Germinal center (tissue), 1 donor: Measurements from ENCODE around the gene HDGF.

Experiments
- DNase-seq: peaks from one replicate; pipeline ENCODE4 v3.0.0; 2012; ENCODE audit warnings: mixed read lengths, low spot score

Gene HDGF

DNA sequence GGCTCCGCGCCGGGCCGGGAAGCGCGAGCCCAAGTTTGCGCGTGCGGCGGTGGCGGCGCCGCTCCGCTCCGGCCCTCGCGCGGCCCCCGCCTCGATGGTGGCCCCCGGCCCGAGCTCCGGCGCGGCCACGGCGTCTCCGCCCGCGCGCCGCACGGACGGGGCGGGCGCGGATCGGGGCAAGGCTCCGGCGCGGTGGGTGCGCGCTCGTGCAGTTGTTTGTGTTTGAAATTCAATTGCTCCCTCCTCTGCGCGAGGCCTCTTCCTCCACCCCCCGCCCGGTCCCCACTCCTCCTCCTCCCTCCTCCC lies at the start of gene HDGF:
HDGF (minus strand) TSS at position 225 of the 306 bp plus-strand sequence. CDS start 246 bp downstream, outside the sequence.
- DNase-seq = no peak

DNA sequence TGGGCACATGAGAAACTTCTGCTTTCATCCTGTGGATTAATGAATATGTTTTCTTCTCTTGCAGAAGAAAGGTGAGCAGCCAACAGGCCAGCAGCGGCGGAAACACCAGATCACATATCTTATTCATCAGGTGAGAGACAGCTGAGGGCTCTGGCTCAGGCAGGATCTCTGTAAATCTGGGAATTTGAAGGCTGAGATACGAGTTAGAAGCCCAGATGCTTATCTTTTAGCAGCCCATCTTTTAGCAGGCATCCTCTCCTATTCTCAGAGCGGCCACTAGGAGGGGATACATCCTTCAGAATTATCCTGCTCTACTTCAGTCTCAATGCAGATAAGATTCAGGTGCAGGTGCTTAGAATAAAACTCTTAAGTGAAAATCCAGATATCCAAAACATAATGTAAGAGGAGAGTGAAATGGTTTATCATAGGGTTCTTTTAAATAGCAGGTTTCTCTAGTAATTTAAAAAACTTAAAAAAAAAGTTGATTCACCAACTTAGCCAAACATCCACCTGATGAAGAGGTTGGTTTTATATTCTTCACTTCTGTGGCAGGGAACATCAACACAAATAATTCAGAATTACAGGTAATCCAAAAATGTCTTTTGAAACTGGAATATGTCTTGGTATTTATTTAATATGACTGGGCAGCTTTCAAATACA lies 45.9 kb upstream of the HDGF start:
- DNase-seq = peak; percentile 64

DNA sequence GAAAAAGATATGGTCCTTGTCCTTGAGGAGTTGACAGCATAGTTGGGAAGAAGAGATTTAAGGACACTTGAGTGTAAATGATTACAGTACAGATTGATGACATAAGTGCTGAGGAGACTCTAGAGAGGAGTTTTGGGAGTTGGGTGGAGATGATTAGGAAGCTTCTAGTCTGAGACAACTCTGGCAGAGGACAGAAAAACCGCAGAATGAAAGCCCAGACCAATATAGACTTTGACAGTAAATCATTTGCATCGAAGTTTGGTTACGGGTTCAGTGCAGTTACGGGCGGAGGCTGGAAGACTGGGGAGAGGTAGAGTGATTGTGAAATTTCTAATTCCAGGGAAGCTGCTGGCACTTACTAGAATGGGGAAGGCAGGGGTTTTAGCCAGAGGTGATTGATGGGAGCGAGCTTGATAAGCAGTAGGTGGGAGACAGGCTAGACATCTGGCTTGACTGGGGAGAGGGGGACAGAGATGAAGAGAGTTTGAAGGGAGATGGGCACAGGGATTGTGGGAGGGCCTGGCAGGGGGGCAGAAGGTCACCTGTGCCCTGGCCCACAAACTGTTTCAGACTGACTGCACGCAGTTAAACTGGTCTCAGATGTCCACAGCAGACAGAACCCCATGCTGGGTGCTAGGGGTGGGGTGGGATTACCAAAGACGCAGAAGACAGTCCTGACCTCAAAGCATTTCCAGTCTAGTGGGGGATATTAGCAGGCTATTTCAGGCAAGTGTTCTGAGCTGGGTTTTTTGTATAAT lies 45.0 kb upstream of the HDGF start:
- peak; percentile 36 for DNase-seq

DNA sequence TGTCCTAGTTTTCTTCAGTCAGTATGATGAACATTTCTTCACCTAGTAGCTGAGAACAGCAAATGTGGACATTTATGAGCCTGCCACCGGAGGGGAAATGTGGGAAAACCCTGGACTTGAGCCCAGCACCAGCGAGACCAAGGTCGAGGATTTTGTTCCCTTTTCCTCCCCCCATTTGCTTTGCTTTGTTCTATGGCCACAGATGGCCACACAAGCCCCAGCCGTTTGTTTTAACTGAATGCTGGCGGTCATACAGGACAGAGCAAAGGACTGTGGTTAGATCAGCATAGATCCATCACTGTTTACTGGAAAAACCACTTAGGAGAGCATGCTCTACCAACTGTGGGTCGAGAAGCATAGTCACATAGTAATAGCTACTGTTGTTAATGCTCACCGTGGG lies 44.3 kb upstream of the HDGF start:
- DNase-seq = no peak

DNA sequence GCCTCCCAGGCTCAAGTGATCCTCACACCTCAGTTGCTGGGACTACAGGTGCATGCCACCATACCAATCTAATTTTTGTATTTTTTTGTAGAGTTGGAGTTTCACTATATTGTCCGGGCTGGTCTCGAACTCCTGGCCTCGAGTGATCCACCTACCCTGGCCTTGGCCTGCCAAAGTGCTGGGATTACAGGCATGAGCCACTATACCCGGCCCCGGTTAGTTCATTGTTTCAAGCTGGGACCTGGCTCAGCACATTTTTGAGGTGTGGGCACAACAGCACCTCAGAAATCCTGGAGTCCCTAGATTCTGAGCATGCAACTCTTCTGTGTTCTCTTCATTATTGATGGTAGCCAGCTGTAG lies 43.9 kb upstream of the HDGF start:
- DNase-seq = no peak

DNA sequence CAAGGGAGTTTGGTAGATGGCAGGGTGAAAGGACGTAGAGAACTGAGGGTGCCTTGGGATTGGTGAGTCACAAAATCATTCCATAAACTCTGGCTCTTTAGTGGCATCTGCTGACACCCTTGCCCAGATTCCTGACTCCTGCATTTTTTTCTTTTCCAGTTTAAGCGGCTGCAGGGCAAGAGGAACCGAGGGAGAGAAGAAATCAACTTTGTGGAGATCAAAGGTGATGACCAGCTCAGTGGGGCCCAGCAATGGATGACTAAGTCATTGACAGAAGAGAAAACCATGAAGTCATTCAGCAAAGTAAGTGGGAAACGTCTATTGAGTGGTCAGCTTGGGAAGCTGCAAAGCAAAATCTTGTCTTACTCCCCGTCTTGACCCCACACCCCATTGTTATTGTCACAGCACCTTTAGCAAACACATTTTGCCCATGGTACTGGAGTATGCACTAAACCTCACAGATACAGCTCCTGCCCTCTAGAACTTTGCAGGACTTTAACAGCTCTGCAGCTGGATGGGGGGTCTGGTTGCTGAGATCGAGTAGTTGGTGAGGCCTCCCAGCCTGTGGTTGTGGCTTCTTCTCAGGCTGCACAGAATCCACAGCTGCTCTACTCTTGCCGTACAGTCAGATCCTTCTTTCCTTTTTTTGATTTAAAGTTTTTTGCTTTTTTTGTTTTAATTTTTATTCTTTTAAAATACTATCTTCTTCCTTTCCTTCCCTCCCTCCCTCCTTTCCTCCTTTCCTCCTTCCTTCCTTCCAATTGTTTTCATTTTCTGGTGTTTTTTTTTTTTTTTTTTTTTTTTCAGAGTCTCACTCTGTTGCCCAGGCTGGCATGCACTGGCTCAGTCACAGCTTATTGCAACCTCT lies 43.3 kb upstream of the HDGF start:
- DNase-seq = no peak

DNA sequence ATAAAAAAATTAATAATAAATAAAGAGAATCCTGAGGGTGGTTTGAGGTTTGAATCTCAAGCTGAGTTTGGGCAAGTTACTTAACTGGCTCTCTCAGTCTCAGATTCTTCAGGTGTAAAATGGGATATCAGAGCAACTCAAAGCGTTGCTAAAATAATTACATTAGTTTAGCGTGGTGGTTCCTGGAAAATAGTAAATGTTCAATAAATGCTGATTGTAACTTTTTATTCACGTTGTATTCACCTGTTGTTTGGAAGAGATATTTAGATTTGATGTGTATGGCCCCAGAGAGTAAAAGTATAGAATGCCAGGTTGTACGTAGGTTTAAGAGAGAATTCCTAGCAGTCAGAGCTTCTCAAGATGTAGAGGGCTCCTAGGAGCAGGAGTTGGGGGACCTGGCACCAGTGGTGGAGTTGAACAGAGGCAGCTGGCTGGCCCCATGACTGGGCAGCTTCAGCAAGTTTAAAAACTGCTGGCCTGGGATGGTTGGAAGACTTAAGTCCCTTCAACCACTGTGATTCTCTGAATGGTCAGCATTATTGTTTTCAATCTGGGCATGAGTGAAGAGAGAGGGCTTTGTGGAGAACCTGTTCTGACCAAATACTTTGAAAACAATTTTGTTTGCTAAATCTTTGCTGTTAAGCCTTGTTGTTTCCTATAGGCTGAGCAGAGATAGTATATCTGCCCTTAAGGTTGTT lies 38.3 kb upstream of the HDGF start:
- DNase-seq = no peak

DNA sequence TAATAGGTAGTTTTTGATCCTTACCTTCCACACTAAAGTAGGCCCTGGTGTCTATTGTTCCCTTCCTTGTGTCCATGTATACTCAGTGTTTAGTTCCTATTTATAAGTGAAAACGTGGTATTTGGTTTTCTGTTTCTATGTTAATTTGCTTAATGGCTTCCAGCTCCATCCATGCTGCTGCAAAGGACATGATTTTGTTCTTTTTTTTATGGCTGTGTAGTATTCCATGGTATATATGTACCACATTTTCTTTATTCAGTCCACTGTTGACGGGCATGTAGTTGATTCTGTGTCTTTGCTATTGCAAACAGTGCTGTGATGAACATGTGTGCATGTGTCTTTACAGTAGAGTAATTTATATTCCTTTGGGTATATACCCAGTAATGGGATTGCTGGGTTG lies 36.7 kb upstream of the HDGF start:
- DNase-seq = no peak

DNA sequence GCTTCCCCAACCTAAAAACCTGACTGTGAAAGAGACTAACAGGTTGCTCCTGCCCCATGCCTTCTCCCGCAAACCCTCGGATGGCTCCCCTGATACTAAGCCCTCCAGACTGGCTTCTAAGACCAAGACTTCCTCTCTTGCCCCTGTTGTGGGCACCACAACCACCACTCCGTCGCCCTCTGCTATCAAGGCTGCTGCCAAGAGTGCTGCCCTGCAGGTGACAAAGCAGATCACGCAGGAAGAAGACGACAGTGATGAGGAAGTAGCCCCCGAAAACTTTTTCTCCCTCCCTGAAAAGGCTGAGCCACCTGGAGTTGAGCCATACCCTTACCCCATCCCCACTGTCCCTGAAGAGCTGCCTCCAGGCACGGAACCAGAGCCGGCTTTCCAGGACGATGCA lies 35.2 kb upstream of the HDGF start:
- no peak for DNase-seq

DNA sequence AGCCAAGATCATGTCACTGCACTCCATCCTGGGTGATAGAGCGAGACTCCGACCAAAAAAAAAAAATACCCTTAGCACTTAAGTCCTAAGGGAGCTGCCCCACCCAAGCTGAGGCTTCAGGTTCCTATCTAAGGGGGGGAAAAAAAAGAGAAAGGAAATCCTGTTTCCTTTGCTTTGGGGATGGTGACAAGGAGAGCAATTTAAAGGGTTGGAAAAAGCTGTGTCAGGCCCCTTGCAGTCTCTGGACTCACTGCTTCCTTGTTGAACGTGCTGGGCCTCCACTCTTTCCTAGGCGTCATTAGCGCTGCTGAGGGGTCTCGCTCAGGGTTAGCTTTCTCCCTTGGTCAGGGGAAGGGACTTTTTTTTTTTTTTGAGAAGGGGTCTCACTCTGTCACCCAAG lies 34.0 kb upstream of the HDGF start:
- DNase-seq = no peak

DNA sequence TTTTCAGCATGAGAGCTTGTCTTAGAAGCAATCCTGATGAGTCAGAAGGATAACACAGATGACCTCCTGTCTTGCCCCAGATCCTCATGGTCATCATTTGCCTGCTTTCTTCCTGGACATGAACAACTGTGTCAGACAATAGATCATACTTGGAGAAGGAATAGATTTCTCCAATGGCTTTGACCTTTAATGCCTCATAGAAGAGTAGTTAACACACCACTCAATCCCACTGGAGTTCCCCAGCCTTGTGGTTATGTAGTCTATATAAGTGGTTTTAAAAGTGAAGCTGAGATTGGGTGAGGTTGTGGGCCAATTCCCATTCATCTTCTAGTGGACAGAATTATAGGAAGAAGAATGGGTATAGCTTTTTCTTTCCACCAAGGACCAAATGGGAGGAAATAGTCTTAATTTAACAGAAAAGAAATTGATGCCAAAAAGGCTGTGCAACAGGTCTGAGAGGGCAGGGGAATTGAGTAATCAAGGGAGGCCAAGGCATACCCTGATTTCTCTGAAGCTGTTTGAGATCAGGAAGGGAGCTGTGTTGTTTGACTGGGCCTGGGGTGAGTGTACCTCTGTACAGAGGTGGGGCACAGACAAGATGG lies 30.2 kb upstream of the HDGF start:
- DNase-seq = no peak

DNA sequence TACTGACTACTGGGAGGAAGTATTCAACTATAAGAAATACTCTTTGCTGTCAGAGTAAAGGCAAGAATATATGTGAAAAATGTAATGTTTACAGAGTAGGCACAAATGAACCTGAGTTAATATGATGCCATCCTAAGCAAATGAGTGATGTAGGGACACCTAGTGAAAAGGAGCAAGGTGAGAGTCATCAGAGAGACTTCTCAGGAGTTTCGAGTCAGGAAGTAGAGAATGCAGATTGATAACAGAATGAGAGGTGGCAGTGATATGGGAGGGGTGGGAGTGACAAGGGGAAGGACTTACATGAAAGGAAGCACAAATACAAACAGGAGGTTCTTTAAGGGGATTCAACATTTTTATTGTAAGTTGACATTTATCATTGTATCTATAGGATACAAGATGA lies 26.1 kb upstream of the HDGF start:
- no peak for DNase-seq

DNA sequence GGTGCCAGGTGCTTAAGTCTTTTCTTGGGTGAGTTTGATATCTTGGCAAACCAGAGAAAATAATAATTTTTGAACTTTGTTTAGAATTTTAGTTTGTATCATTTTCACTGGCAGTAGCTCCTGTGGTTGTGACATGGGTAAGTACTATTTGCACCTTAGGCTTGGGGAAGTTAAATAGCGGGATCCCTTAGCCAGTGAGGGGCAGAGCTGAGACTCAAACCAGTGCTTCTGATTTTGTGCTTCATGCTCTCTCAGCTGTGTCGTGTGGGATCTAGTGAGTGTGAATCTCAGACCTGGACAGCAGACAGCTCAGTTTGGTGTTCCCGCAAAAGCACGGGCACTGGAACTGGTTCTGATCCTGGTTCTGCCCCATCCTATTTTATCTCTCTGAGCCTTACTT lies 25.5 kb upstream of the HDGF start:
- no peak for DNase-seq

DNA sequence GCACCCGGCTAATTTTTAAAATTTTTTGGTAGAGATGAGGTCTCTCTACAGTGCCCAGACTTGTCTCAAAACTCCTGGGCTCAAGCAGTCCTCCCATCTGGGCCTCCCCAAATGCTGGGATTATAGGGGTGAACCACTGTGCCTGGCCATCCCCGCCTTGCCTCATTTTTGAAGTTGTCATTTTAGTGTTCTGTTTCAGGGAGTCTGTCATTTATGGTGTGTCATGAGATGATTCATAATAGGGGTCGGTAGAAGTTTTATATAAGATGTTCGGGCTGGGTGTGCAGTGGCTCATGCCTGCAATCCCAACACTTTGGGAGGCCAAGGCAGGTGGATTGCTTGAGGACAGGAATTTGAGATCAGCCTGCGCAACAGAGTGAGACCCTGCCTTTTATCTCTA lies 24.3 kb upstream of the HDGF start:
- no peak for DNase-seq

DNA sequence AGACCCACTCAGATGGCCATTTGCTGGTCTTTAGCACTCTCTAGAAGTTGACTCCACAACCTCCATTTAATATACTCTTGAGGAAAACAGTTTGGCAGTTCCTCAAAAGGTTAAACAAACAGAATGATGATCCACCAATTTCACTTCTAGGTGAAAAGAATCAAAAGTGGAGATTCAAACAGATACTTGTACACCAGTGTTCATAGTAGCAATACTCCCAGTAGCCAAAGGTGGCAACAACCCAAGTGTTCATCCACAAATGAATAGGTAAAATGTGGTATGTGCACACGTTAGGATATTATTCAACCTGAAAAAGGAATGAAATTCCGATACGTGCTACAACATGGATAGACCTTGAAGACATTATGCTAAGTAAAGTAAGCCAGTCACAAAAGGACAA lies 22.1 kb upstream of the HDGF start:
- no peak for DNase-seq

DNA sequence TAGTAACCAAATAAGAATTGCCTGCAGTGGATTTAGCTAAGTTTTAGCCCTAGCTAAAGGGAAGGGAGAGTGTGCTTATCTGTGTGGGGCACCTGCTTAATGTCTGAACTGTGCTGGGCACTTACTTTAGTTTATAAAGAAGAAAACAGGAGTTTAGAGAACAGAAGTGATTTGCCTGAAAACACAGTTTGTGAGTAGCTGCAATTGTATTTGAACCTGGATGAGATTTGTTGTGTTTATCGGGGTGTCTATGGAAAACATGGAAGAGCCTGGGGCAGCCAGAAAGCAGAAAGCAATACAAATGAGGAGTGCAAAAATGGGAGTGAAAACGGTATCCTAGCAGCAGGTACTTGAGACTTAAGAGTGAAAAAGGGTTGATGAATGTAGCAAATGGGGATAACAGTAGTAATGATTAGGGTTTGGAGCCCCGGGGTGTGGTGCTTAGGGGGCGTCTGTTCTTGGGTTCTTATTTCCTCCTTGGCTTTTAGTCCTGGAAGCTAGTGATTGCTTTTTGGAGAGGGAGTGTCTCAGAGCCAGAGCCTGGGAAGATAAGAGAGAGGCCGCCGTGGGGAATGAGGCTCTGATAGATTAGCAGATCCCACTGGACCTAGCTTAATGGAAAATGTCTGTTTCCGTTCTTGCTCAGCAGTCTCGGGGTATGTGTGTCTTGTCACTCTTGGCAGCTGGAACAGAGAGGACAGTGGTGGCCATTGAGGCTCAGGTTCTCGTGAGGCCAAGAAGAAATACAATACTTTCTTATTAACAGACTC lies 21.4 kb upstream of the HDGF start:
- DNase-seq = no peak

DNA sequence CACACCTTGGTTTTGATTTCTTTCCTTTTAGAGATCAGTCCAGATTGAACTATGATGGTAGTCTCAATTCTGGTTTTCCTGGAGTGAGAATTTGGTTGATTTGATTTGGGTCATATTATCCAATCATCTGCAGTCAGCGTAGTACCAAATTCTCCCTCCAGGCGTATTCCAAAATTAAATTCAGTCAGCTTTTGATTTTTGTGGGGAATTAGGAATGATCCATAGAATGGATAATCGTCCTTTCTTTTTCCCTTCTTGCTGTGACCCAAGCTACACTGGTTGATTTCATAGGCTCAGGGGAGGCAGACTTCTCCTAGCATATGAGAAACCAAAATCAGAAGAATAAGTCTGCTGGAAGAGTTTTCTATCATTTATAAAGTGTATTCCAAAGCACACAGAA lies 20.7 kb upstream of the HDGF start:
- no peak for DNase-seq

DNA sequence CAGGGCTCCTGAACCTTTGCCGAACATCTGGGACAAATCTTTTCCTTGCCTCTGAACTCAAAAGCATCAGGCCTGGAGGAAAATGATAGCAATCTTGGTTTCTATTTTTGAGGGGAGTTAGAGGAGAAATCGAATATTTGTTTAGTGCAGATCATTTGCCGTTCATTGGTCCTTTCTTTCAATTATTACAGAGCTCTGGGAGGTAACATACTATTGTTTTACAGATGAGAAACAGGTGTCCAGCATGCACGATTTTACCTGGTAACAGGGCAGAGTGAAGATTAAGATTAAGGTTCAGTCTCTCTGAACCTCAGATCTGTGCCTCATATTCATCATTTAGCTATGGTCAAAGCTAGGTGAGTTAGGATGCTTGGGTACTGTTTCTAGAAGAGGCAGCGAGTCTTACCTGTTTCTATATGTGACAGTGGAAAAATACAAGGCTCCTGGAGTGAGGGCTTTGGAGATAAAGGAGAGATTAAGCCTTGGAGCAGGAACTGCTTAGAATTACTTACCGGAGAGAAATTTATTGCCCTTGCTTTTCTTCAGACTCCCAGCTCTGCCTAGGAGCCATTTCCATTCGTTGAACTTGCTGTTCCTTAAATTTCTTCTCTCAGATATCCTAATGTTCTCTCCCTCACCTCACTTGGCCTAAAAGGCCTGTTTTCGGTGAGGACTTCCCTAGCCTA lies 17.3 kb upstream of the HDGF start:
- no peak for DNase-seq

DNA sequence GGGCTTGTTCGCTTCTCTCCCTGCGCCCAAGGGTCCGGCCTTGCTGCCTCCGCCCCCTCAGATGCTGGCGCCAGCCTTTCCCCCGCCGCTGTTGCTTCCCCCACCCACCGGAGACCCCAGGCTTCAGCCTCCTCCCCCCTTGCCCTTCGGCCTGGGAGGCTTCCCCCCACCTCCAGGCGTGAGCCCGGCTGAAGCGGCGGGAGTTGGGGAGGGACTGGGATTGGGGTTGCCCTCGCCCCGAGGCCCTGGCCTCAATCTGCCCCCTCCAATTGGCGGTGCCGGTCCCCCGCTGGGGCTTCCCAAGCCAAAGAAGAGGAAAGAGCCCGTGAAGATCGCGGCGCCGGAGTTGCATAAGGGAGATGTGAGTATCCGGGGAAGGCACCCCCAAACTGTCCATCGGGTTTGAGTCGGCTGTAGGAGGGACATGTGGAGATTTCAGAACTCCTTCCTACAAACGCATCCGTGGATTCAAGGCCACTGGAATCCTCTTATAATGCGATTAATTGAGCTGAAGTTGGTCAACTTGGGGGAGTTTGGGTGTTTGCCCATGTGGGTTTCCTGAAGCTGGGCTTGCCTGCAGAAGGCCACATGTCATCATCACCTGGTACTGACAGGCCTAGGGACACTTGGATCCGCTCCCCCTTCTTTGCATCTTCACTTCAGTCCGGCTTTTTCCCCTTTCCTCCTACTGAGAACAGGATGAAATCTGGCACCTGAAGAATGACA lies 16.6 kb upstream of the HDGF start:
- DNase-seq = no peak
